HK-2 (cell line): ENCODE measurements around the gene IQCE.
A peak's percentile ranks its signal among the peaks of the same experiment; 100 is the strongest.

Source experiments
- DNase-seq: peaks from one replicate; pipeline ENCODE4 v3.0.0-alpha.2; 2018; ENCODE audit not compliant: unreplicated experiment

IQCE gene

DNA sequence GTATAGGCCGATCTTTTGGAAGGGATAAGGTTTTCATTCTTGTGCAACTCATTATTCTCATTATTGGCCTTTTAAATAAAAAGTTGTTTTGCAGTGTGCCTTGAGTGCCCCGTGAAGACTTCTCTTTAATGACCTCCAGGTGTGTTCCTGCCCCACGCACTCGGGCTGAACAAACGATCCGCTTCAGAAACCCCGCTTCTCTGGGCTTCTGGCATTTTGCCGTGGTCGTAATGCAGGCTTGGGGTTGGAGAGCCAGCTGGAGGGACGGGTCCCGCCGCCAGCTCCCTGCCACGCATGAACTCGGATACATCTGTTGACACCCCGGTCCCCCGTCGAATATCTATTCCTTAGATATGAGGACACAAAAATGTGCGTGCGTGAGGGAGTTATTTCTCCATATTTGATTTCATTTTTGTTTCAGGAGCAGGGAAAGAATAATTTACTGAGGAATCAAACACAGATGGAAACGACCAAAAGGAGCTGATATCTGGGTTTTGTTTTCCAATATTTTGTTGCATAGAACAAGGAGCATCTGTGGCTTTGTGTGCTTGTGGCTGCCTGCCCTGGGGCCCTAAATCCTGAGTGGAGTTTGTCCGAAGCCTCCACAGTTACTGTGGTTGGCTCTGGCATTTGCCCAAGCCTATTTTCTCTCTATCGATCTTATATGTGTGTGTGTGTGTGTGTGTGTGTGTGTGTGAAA, 56.0 kb downstream of the IQCE start:
- DNase-seq, result no peak

DNA sequence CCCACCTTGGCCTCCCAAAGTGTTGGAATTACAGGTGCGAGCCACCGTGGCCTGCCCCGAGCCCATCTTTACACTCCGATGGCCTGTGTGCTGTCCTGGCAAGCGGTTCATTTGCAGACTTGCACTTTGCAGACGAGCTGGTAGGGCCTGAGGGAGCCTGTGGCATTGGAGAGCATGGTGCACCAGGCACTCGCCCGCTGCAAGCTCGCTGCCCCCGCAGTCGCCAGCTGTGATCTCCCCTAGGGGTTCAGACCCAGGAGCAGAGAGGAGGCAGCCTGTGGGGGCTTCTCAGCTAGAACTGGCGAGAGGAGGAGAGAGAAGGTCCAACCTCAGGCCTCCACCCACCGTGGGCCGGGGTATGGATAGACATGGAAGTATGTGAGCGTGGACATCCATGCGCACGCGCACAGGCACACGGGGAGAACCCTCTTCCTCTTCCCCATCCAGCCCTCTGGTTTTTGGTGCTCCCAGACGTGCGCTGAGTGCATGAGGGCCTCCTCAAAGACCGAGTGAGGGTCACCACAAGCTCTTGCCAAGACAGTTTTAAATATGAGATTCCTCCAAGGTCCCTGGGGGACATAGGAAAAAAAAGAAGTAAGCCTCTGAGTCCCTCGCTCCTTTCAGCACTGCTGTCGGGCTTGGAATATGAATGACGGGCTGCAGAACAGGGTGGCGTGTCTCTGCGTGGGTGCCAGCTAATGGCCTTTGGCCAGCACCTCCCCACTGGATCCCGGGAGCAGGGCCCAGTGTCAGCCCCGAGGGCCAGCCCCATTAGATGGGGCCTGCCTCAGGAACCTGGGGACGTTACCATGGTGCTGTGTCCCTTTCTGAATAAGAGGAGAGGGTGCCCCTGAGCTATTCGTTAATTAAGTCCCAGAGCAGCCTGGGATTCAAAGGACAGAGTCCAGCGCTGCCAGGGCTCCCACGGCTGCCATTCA, 57.9 kb downstream of the IQCE start:
- DNase-seq, result no peak

DNA sequence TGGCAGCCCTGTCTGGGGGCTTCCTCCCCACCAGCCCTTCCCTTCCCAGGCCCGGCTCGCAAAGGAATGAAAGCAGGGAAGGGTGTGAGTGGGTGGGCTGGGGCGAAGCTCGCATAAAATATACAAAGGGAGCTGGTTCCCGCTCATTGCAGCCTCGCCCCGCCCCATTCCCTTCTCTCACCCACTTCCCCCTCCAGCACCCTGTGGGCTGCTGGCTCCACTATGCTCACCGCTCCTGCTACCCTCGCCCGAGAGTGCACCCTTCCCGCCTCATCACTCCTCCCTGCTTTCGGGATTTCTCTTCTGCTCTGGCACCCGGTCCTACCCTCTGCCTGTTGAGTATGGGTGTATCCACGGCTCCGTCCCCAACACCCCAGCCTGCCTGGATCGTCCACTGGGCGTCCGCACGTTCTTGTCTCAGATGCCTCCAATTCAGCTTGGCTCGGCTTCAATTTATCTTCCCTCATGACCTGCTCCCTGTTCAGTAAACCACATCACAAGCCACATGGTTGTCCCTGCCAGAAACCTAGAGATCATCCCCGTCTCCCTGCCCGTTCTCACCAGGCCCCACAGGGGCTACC, 58.6 kb downstream of the IQCE start:
- no peak for DNase-seq

DNA sequence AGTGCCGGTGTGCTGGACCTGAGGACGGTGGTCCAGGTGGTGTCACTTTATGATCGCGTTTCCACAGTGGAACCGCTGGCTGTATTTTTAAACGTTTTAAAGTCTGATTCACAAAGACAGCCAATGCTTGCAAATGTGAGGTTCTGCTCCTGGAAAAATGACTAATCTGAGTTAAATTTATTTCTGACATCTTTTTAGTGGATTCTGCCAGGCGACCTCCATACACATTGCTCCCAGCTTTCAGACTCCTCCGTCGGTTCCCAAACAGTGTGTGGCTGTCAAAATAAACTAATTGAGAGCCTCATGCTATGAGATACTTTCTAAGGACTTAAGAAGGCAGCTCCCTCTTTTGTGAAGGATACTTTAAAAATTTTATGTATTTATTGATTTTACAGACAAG, 60.3 kb downstream of the IQCE start:
- DNase-seq, result no peak

DNA sequence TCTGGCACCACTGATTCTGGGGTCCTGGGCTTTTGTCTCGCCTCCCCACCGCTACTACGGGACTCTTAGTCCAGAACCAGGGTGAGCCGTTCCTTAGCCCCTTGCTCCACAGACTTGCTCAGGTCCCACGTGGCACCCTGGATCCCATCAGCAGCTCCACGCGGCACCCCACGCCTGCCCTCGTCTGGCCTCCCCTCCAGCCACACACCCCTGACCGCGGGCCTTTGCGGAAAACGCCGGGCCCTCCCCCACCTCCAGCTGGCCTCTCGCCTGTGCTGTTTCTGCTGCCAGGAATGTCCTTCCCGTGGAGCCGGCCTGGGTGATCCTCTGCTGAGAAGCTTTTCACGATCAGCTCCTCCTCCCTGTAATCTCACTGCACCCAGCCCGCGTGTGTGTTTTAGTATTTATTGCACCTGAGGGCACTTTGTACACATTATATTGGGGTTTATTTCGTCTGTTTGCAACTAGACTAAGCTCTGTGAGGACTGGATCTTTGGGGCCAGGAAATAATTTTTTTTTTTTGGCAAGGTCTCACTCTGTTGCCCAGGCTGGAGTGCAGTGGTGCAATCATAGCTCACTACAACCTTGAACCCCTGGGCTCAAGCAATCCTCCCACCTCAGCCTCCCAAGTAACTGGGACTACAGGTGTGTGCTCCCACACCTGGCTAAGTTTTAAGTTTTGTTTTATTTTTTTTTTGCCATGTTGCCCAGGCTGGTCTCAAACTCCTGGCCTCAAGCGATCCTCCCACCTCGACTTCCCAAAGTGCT, 62.5 kb downstream of the IQCE start:
- DNase-seq, result no peak

DNA sequence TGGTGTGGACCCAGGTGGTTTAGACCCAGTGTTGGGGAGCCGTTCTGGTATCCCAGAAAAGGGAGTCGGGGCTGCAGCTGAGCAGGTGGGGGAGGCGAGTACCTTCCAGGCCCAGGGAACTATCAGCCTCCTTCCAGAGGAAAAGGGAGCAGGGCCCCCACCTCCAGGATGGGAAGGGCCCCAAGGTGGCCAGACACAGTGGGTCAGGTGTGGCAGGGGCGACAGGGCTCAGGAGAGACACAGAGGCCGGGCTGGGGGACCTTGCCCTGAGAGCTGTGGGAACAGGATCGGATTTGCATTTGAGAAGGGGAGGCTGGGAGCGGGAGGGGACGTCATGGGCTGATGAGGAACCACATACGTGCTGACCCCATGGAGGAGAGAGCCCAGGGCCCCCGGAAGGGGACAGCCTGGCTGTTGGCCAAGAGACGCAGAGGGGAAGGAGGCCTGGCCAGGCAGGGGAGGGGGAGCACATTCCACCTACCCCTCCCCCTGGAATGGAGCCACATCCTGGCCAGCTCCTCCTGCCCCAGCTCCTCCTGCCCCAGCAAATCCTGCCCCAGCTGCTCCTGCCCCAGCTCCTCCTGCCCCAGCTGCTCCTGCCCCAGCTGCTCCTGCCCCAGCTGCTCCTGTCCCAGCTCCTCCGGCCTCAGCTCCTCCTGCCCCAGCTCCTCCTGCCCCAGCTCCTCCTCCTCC, 63.3 kb downstream of the IQCE start:
- DNase-seq, result no peak

DNA sequence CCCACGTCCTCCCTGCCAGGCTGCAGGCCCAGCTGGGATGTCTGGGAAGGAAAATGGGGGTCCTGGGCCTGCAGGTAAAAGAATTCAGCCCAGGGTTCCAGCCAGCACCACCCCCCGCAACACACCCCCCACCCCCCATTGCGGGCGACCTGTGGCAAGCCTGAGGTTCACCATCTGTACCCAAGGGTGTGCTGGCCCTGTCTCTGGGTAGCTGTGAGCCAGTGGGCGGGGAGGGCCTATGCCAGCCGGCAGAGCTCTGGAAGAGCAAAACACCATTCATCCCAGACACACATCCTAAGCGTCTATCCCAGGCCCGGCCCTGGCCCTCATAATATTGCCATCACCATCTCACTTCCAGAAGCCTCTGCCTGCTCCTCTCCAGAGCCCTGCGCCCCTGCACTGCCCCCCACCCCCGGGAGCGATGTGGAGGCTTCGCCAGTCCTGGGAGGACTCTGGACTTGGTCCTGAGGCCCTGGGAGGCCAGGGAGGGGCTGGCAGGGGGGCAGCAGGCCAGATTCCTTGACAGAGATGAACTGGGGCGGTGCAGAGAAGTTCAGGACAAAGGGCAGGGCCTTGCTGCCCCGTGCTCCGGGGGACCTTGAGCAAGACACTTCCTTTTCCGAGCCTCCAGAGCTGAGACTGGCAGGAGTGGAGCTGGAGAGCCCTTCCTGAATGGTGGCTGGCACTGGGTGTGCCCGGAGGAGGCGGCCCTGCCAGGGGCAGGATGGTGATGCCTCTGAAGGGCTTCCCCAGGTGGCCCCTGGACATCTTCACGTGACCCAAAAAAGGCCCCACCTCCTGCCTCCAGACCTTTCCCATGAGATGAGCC, 64.3 kb downstream of the IQCE start:
- DNase-seq, result no peak

DNA sequence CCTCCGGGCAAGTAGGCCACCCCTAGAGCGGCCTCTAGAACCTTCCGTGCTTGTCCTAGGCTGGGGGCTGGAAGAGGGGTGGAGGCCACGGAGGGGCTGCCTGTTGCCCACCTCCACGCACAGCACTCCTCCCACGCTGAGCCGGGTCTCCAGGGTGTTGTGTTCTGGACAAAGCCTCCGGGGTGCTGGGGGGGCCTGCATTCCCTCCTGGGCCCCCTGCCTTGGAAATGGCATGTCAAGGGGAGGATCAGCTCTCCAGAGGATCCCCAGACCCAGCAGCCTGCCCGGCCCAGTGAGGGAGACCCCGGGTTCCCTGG, 64.9 kb downstream of the IQCE start:
- DNase-seq, result no peak

DNA sequence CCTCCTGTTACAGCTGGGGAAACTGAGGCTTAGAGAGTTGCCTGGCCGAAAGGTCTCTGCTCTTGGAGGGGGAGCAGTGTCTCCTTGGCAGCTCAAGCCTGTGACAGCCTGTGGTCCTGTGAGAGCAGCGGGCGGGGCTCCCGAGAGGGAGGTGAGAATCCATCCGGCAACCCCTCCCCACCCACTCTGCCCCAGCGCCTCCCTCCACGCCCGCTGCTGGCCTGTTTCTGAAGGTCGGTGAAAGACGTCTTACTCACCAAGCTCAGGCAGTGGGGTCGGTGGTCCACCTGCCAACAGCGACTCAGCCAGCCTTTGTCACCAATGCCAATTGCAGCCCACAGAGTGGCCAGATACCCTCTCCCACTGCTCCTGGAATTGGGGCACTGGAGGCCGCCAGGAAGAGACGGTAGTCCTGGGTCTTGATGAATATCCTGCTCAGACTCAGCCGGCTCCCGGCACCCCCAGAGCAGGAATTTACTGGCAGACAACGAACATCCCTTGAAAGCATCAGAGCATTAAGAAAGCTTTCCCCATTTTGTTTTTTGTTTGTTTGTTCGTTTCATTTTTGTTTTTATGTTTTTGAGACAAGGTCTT, 65.6 kb downstream of the IQCE start:
- DNase-seq, result no peak

DNA sequence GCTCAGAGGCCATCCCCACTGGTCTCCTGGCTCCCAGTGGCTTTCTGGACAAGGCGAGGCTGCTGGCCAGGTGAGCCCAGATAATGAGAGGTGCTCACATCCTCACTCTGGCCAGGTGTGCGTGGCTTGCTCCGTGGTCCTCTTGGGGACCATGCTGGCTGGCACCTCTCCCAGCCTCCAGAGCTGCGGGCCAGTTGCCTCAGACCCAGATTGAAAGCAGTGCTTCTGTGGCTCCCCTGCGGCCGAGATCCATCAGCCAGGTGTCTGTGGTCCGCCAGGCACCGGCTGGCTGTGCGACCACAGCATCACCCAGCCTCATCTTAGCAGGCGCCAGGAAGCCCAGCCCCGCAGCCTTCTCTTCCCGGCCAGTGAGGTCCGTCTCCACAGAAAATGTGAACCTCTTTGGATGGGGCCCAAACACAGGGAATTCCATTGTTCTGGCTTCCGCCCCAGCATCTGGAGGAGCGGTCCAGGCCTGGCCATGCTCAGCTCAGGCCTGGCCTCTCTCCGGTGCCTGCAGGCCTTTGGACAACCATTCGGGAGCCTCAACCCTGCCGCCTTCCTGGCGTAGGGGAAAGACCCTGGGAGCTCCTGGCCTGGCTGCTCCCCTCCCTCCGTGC, 67.8 kb downstream of the IQCE start:
- no peak for DNase-seq

DNA sequence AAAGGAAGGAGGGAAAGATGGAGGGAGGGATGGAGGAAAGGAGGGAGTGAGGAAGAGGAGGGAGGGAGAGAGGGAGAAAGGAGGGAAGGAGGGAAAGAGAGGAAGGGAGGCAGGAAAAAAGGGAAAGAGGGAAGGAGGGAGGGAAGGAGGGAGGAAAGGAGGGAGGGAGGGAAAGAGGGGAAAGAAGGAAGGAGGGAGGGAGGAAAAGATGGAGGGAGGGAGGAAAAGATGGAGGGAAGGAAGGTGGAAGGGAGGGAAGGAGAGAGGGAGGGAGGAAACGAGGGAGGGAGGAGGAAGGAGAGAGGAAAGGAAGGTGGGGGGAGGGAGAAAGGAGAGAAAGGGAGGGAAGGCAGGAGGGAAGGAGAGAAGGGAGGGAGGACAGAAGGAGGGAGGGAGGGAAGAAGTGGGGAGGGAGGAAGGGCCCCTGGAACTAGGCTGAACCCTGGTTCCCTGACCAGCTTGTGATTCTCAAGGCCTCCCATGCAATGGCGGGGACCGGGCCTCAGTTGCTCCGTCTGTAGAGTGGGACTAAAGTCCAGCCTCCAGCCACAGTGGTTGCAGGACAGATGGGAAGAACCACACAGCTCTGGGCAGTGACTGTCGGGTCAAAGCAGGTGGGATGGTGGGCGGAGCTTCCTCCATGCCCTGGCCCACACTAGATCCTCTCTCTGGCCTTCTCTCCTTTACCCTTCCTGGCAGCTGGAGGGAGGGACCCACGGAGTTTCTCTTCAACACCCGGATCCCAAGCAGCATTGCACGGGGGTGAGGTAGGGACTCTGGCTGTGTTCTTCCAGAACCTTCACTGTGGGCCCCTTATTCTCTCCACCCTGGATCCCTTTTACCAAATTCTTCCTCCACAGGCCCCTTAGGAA, 68.7 kb downstream of the IQCE start:
- no peak for DNase-seq

DNA sequence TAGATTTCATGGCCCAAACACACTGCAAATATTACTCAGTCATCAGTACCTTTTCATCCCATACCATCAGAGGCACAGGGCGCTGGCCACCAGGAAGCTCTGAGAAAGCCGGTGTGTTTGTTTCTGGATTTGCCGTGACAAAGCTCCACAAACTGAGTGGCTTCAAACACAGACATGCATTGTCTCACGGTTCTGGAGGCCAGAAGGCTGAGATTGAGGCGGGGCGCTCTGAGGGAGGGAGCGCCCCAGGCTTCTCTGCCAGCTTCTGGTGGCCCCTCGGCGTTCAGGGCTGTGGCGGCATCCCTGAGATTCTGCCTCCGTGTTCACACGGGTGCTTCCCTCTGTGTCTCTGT, 69.3 kb downstream of the IQCE start:
- no peak for DNase-seq

DNA sequence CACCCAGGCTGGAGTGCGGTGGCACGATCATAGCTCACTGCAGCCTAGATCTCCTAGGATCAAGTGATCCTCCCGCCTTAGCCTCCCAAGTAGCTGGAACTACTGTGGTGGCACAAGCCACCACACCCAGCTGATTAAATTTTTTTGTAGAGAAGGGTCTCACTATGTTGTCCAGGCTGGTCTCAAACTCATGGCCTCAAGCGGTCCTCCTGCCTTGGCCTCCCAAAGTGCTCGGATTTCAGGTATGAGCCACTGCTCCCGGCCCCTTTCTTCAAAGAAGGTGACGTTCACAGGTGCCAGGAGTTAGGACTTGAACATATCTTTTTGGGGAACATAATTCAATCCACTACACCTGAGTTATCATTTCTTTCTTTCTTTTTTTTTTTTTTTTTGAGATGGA, 70.1 kb downstream of the IQCE start:
- no peak for DNase-seq

DNA sequence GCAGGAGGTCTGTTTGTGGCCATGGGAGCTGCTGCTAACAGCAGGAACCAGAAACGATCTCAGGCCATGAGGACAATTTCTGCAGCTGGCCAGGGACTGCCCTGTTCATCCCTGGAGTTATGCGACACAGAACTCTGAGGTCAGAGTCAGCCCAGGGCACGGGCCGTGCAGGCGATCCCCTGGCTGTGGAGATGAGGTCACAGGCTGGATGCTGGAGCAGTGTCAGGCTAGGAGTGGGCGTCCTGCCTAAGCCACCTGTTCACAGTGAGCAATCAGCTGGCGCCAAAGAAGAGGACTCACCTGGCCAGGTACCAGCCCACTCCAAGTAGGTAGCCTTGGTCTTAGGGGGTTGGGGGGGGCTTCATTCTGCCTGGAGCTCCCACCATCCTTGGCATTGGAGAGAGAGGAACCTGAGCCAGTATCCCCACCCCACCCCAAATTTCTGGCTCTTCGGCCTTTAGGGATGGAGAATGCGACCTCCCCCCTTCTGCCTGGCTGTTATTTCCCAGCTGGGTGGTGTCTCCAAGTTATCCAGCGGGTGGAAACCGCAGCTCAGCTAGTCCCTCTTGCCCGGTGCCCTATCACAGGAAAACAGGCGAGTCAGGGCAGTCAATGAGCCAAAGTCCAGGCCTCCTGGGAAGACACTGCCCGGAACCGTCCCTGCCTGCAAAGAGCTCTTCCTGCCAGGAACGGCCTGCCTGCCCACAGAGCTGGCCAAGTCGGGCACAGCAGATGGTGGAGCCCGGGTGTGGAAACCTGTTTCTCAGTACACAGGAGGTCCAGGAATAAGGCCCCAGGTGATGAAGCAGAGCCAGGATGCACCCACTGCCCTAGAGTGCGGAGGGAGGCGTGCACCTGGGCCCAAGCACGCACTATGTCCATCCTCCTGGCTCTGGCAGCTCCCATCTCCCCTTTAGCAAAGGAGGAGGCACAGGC, 71.2 kb downstream of the IQCE start:
- peak; percentile 45 for DNase-seq

DNA sequence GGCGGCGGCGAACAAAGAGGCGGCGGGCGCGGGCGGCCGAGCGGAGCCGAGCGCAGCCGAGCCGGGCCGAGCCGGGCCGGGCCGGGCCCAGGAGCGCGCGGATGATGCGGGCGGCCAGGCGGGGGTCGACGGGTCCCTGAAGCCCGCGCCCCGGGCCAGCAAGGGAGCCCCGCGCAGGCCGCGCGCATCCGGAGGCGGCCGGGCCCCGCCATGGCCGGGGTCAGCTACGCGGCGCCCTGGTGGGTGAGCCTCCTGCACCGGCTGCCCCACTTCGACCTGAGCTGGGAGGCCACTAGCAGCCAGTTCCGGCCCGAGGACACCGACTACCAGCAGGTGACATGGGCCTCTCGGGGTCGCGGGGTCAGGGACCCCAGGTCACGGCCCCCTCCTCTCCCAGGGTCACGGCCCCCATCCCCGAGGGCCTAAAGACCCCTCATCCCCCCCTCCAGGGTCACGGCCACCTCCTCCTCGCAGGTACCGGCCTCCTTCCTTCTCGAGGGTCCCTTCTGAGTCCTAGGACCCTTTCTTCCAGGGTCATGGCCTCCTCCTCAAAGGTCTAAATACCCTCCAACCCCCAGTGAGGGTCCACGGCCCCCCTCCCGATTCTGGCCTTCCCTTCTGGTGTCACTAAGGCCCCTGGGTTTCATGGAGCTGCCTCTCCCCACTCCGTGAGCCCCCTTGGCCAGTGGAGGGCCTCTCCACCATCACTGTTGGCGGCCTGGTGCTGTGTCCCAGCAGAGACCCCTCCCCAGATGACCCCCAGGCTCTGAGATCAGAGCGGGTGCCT, 73.4 kb downstream of the IQCE start, which contains the start of gene TTYH3:
Gene TTYH3 (plus strand): TSS at position 41 of the 787 bp plus-strand sequence. CDS start 170 bp downstream, at position 211.
- DNase-seq, result peak; percentile 53

DNA sequence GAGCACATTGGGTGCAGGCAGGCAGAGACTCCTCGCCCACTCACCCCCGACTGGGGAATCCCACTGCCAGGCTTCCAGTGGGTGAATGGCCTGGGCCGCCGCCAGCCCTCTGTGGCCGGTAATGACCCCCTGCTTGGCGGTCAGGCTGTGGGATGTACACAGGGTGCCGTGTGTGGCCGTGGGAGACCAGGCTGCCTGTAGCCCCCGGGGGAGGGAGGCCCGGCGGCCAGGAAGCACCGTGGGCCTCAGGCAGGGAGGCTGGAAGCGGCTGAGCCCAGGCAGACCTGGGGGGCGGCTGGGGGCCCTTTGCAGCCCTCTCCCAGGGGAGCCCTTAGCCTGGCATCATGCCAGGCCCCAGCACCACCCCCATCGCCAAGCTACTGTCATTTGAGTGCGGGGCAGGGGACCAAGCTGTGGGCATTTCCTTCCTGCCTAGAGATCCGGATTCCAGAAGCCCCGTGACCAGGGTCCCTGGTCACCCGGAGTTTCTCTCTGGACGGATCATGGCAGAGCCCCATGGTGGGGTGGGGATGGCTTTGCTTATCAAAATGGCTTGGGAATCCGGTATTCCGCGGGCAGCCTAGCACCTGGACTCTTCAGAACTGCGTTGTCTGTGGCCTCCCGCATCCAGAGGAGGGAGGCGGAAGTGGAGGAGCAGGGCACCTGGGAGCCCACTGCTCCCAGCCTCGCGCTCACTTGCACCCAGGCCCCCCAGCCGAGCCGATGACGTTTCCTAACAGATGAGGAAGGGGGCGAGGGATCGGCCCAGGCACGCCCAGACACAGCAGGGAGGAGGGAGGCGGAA, 74.2 kb downstream of the IQCE start:
- peak; percentile 81 for DNase-seq
